Right lobe of liver (tissue), 6 donors: ENCODE measurements around the gene SLC25A48. TPM values are rescaled to one million over a fixed set of nuclear protein-coding genes. Genes with fewer than 3 reads are reported as not detected.

Experiments
- ATAC-seq, 4 donors: fragments of 200-7000 bp; cut with Tn5 transposase; one replicate each; pipeline ENCODE4 v1.9.1; 2020; ENCODE audit warnings: mild to moderate bottlenecking in 4 of 4, moderate library complexity in 4 of 4
- DNase-seq, 3 donors: peaks; one replicate each; pipeline ENCODE4 v3.0.0-alpha.2; 2020
- H3K27ac ChIP-seq, 3 donors: fragments of 200-600 bp; one replicate each; pipeline ENCODE4 v1.8.0; 2022
- H3K27me3 ChIP-seq, 2 donors: fragments of 200-600 bp; one replicate each; pipeline ENCODE4 v1.8.0; 2022
- H3K36me3 ChIP-seq, 4 donors: fragments of 200-600 bp; sonication (generic) in 1 of 4; one replicate each; pipeline versions ENCODE4 v1.5.1 to v1.8.0; 2017 to 2022; ENCODE audit warnings: control low read depth in 1 of 4
- H3K4me1 ChIP-seq, 4 donors: fragments of 200-600 bp; sonication (generic) in 1 of 4; one replicate each; pipeline versions ENCODE4 v1.5.1 to v1.8.0; 2017 to 2022; ENCODE audit warnings: control low read depth in 1 of 4
- H3K4me3 ChIP-seq, 3 donors: fragments of 200-600 bp; one replicate each; pipeline ENCODE4 v1.8.0; 2022
- H3K9me3 ChIP-seq, 4 donors: fragments of 200-600 bp; sonication (generic) in 1 of 4; one replicate each; pipeline versions ENCODE4 v1.5.1 to v1.8.0; 2017 to 2022; ENCODE audit warnings: control low read depth in 1 of 4
- POLR2A ChIP-seq: fragments of 450-650 bp; IDR thresholded peaks from one replicate; pipeline ENCODE4 v1.6.1; 2017; ENCODE audit warnings: antibody characterized with exemption, mild to moderate bottlenecking
- WGBS: methylation state at CpG from one replicate; pipeline ENCODE4 v1.1.6; 2018; ENCODE audit warnings: low coverage, low lambda C conversion rate; ENCODE audit not compliant: insufficient coverage; ENCODE audit errors: missing lambda C conversion rate; 5-methylcytosine and 5-hydroxymethylcytosine counted together
- intact Hi-C, 2 donors: fragments of 100-400 bp; cut with DNase I; formaldehyde crosslinking; loops; one replicate each; pipeline versions ENCODE4 v1.11.2 to v1.14.1; 2022
- total RNA-seq, 6 experiments: library from RNA; depleted of rRNA in 2 of 6; stranded (reverse); fragments of >200 nt in 2 of 6; fragmentation: NEBNext Ultra II Directional in 3 of 6; extraction: Animal tissue kit (Norgen Biotek cat#: 25700) in 3 of 6; gene quantifications; one replicate each; pipeline versions ENCODE4 v1.1.0 to v1.2.4, GENCODE V29; 2016 to 2023
- TF ChIP-seq, protein P1 (sequence below), 4 donors: fragments of 200-600 bp in 3 of 4; fragments of 450-650 bp in 1 of 4; IDR thresholded peaks; one replicate each; pipeline versions ENCODE4 v1.5.1 to v1.8.0; 2016 to 2022; ENCODE audit warnings: antibody characterized with exemption in 4 of 4, mild to moderate bottlenecking in 2 of 4
- donor health status: DM: no; HTN: yes; CAD: no.
- donor health status: DM: no; HTN: no; CAD: no.
- donor health status: DM: no; HTN: no; CAD: no.
- donor health status: DM: no; HTN: yes; CAD: no.
- donor health status: DM: no; HTN: yes; CAD: no.

The SLC25A48 gene
- total RNA-seq, 6 experiments from 2014 or later, result 0.39 to 5.3 (median 0.80) TPM; not detected in 1

DNA sequence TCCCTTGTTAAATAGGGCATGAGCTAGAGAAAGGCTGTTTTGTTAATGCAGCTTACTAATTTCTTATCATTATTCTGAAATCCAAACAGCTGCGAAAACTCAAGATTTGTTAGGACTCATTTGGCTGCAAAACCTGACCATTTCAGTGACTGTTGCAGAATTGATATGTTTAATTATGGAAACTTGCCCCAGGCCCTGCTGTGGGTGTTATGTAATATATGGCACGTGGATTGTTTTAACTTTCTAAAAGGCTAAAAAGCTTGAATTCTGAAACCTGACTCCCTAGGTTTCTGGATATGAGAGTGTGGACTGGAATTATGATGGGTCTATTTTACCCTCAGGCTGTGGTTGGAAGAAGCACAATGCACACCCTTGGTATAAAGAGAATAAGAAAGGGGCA, 56.8 kb downstream of the SLC25A48 start:
- intact Hi-C loops, result no loop called here
- WGBS, result 53% methylated on average over 2 of the region's 2 CpGs
- ATAC-seq (no peak), DNase-seq (no peak)
- Histone ChIP-seq H3K27ac (no peak overlapping the region), H3K27me3 (no peaks in the 10 kb centered on the region), H3K4me3 (no peak overlapping the region), H3K4me1 (no peaks in the 10 kb centered on the region), H3K9me3 (no peaks in the 10 kb centered on the region), H3K36me3 (no peaks in the 10 kb centered on the region)
- TF ChIP-seq, protein P1, sequence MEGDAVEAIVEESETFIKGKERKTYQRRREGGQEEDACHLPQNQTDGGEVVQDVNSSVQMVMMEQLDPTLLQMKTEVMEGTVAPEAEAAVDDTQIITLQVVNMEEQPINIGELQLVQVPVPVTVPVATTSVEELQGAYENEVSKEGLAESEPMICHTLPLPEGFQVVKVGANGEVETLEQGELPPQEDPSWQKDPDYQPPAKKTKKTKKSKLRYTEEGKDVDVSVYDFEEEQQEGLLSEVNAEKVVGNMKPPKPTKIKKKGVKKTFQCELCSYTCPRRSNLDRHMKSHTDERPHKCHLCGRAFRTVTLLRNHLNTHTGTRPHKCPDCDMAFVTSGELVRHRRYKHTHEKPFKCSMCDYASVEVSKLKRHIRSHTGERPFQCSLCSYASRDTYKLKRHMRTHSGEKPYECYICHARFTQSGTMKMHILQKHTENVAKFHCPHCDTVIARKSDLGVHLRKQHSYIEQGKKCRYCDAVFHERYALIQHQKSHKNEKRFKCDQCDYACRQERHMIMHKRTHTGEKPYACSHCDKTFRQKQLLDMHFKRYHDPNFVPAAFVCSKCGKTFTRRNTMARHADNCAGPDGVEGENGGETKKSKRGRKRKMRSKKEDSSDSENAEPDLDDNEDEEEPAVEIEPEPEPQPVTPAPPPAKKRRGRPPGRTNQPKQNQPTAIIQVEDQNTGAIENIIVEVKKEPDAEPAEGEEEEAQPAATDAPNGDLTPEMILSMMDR (IDR thresholded peaks at IDR 0.05), result no peak
- no peak for TF ChIP-seq POLR2A

DNA sequence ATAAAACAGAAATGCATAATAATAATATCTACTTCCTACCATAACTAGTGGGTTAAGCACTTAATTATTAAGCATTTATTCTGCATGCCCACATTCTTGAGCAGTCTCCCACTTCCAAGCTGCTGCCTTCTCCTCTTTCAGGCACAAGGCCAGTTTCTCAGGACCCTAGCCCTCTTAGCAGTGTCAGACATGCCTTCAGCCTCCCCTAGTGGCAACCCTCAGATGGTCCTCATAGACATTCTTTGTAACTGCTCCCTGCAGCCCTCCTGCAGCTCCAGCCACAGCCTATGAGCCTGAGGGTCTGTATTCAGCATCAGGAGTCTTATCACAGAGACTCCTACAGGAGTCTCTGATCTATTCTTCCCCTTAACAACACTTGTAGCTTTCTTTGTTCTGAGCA, 57.3 kb downstream of the SLC25A48 start:
- TF ChIP-seq POLR2A, result no peak
- TF ChIP-seq, protein P1 (IDR thresholded peaks at IDR 0.05), result no peak
- H3K27me3 ChIP-seq, result no peaks in the 10 kb centered on the region
- no peaks in the 10 kb centered on the region for H3K36me3 ChIP-seq
- ATAC-seq (no peak), DNase-seq (no peak)
- H3K4me1 ChIP-seq, result no peaks in the 10 kb centered on the region
- no peak overlapping the region for H3K27ac ChIP-seq
- intact Hi-C loops, result no loop called here
- no peak overlapping the region for H3K4me3 ChIP-seq
- no peaks in the 10 kb centered on the region for H3K9me3 ChIP-seq

DNA sequence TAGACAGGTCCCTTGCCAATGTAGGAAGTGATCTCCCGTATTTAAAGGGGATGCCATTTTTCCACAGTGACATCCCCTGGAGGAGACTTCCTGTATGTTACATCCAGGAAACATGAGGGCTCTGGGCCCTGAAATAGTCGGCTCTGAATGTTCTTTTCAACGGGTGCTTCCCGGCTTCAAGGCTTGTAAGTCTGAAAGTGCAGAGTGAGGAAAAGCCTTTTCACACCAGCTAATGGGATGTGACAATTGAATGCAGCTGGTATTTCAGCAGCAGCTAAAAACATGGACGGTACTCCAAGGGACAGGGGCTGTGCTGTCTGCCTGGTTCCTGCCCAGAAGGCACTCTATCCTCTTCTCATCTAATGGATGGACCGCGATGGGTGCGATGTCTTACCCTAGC, 59.8 kb downstream of the SLC25A48 start:
- no peaks in the 10 kb centered on the region for H3K36me3 ChIP-seq
- H3K4me3 ChIP-seq, result no peak overlapping the region
- H3K9me3 ChIP-seq, result no peaks in the 10 kb centered on the region
- intact Hi-C loops, result no loop called here
- ATAC-seq (no peak), DNase-seq (no peak)
- no peaks in the 10 kb centered on the region for H3K4me1 ChIP-seq
- TF ChIP-seq POLR2A, result no peak
- TF ChIP-seq, protein P1 (IDR thresholded peaks at IDR 0.05), result no peak
- 63% methylated on average over 6 of the region's 8 CpGs for WGBS
- H3K27me3 ChIP-seq, result no peaks in the 10 kb centered on the region
- H3K27ac ChIP-seq, result no peak overlapping the region

DNA sequence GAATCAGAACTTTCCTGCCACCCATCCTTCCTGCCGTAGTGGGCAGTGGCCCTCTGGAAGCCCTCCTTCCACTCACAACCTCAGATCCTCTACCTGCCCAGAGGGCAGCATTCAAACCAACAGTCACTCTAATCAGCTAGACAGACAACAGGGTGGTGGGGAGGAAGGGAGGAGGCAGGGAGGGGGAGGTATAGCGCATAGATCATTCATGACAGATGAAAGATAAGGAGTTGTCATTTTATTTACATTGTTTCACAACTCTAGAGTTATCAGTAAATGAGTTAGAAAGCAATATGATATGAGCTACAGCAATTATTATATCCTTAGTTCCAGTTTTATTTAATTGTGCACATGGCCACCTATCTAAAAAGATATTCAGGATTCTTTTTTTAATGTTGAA, 60.3 kb downstream of the SLC25A48 start:
- ATAC-seq (no peak), DNase-seq (no peak)
- Histone ChIP-seq H3K4me3 (no peak overlapping the region), H3K27me3 (no peaks in the 10 kb centered on the region), H3K9me3 (no peaks in the 10 kb centered on the region), H3K36me3 (no peaks in the 10 kb centered on the region), H3K27ac (no peak overlapping the region), H3K4me1 (no peaks in the 10 kb centered on the region)
- intact Hi-C loops, result no loop called here
- 23% methylated on average over 2 of the region's 2 CpGs for WGBS
- no peak for TF ChIP-seq POLR2A
- TF ChIP-seq, protein P1 (IDR thresholded peaks at IDR 0.05), result no peak

DNA sequence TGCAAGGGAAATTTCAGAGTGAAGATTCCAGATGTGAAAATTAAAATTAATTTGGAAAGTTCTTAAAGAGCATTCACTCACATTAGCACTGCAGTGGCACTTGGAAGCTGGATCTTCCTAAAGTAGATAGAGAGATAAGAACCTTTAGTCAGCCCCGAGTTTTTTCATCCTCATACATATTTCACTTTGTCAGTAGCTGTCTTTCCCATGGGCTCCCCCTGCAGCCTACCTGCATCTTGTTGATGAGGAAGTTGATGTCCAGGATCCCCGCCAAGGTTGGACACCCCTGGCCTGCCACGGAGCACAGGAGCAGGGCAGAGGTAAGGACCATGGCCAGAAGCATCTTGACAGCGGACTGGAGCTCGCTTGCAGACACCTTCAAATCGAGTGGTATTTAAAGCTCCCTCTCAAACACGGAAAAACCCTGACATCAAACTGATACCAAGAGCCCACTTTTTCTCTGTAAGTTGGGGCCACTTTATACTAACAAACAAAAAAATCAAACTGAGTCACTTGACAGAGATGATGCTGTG, 61.1 kb downstream of the SLC25A48 start, which contains the start of gene IL9:
Gene IL9 (minus strand): TSS at position 368 of the 533 bp plus-strand sequence. CDS start 25 bp downstream, at position 343.
- ATAC-seq (no peak), DNase-seq (no peak)
- no peak within 1 kb of the TSS for H3K27ac ChIP-seq
- 37% methylated on average over 7 of the region's 7 CpGs for WGBS
- no peak for TF ChIP-seq POLR2A
- TF ChIP-seq, protein P1 (IDR thresholded peaks at IDR 0.05), result no peak
- H3K36me3 ChIP-seq, result no peaks in the 10 kb centered on the region
- H3K4me1 ChIP-seq, result no peaks in the 10 kb centered on the region
- intact Hi-C loops, result no loop called here
- no peaks in the 10 kb centered on the region for H3K9me3 ChIP-seq
- H3K27me3 ChIP-seq, result no peaks in the 10 kb centered on the region
- no peak within 1 kb of the TSS for H3K4me3 ChIP-seq
